Osteoblast (primary cell): ENCODE results near the gene RAB7A. TPM values are rescaled to one million over a fixed set of nuclear protein-coding genes. Genes with fewer than 3 reads are reported as not detected.

ENCODE experiments used
- DNase-seq: peaks from one replicate; pipeline ENCODE4 v3.0.0; 2011; ENCODE audit warnings: low spot score, mixed read lengths; ENCODE audit not compliant: insufficient read length; ENCODE audit errors: missing footprints
- H2AFZ ChIP-seq: 2 replicates; pipeline ENCODE4 v1.6.0; 2011; ENCODE audit warnings: mild to moderate bottlenecking, low read length
- H3K27ac ChIP-seq: 2 replicates; pipeline ENCODE4 v1.5.1; 2011; ENCODE audit warnings: mild to moderate bottlenecking, low read depth, low read length, moderate library complexity
- H3K27me3 ChIP-seq: 2 replicates; pipeline ENCODE4 v1.6.0; 2012; ENCODE audit warnings: mild to moderate bottlenecking, control low read depth, inconsistent platforms, low read length, moderate library complexity; ENCODE audit not compliant: insufficient read depth
- H3K36me3 ChIP-seq: 2 replicates; pipeline ENCODE4 v1.5.1; 2011; ENCODE audit warnings: mild to moderate bottlenecking, low read length, control low read depth, moderate library complexity; ENCODE audit not compliant: insufficient read depth
- H3K4me1 ChIP-seq: 2 replicates; pipeline ENCODE4 v1.5.1; 2011; ENCODE audit warnings: mild to moderate bottlenecking, low read length, control low read depth, moderate library complexity; ENCODE audit not compliant: insufficient read depth
- H3K4me2 ChIP-seq: 2 replicates; pipeline ENCODE4 v1.6.0; 2011; ENCODE audit warnings: mild to moderate bottlenecking, low read length; ENCODE audit not compliant: insufficient read depth
- H3K4me3 ChIP-seq: fragments of 200-600 bp; sonication (generic); 3 replicates; pipeline ENCODE4 v1.5.1; 2012; ENCODE audit warnings: mild to moderate bottlenecking, low read length, inconsistent platforms; ENCODE audit not compliant: insufficient read depth
- H3K79me2 ChIP-seq: 2 replicates; pipeline ENCODE4 v1.6.0; 2012; ENCODE audit warnings: mild to moderate bottlenecking, low read length, control low read depth, inconsistent platforms; ENCODE audit not compliant: insufficient read depth
- H3K9me3 ChIP-seq: 2 replicates; pipeline ENCODE4 v1.5.1; 2011; ENCODE audit warnings: low read depth, low read length, control low read depth
- H4K20me1 ChIP-seq: 2 replicates; pipeline ENCODE4 v1.6.0; 2012; ENCODE audit warnings: mild to moderate bottlenecking, low read length, control low read depth; ENCODE audit not compliant: insufficient read depth
- total RNA-seq: library from RNA; depleted of rRNA; stranded (reverse); fragments of >200 nt; gene quantifications from 2 replicates; pipeline ENCODE4 v1.2.3, GENCODE V29; 2012
- TF ChIP-seq, protein P1 (sequence below): IDR thresholded peaks from 2 replicates; pipeline ENCODE4 v1.5.1; 2011; ENCODE audit warnings: mild to moderate bottlenecking, low read depth, low read length, moderate library complexity; ENCODE audit errors: extremely low read depth

RAB7A gene
- total RNA-seq, 1 donor: 86.1 TPM

DNA sequence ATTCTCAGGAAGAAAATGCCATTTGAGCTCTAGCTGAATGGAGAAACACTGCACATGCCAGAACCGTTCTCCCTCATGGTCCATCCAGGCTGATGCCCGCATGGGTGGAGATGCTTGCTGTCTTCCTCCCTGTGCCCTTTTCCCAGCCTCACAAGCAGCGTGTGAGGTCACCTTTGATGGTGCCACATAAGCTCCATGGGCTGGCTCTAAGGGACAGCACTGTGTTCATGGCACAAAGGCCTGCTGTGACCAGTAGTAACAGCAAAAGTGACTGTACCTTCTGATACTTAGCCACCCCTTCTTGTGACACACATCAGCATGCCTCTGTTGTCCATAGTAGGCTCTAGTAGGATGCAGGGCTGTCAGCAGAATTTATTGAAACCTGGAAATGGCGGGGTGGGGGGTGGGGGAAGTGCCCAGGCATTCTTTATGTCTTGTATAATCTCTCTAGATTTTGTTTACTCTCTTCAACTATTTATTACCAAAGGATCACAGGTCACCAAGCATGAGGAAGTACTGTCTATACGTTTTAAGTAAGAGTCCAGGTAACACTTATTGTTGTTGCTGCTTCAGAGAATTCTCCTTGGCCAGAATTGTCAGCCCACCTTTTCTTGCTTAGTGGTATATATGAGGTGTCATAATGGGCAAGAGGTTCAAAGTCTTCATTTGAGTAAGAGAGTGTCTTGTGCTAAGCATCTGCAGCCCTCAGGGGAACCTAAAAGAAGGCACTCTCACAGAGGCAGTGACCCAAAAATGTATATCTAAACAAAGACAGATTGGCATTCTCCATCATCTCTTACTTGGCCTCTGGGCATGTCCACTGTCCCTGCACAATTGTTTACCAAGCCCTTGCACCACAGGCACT lies 56.5 kb downstream of the RAB7A start:
- H3K79me2 ChIP-seq: peaks cover 100% of the 10 kb centered on the region
- H3K36me3 ChIP-seq: no peaks in the 10 kb centered on the region
- peaks cover 87% of the 10 kb centered on the region for H4K20me1 ChIP-seq
- H3K4me3 ChIP-seq: no peak overlapping the region
- no peak for DNase-seq
- H3K27me3 ChIP-seq: no peaks in the 10 kb centered on the region
- no peak overlapping the region for H3K27ac ChIP-seq
- no peak overlapping the region for H2AFZ ChIP-seq
- H3K9me3 ChIP-seq: no peaks in the 10 kb centered on the region
- TF ChIP-seq, protein P1, sequence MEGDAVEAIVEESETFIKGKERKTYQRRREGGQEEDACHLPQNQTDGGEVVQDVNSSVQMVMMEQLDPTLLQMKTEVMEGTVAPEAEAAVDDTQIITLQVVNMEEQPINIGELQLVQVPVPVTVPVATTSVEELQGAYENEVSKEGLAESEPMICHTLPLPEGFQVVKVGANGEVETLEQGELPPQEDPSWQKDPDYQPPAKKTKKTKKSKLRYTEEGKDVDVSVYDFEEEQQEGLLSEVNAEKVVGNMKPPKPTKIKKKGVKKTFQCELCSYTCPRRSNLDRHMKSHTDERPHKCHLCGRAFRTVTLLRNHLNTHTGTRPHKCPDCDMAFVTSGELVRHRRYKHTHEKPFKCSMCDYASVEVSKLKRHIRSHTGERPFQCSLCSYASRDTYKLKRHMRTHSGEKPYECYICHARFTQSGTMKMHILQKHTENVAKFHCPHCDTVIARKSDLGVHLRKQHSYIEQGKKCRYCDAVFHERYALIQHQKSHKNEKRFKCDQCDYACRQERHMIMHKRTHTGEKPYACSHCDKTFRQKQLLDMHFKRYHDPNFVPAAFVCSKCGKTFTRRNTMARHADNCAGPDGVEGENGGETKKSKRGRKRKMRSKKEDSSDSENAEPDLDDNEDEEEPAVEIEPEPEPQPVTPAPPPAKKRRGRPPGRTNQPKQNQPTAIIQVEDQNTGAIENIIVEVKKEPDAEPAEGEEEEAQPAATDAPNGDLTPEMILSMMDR: no peak
- H3K4me1 ChIP-seq: peaks cover 22% of the 10 kb centered on the region
- H3K4me2 ChIP-seq: no peak overlapping the region

DNA sequence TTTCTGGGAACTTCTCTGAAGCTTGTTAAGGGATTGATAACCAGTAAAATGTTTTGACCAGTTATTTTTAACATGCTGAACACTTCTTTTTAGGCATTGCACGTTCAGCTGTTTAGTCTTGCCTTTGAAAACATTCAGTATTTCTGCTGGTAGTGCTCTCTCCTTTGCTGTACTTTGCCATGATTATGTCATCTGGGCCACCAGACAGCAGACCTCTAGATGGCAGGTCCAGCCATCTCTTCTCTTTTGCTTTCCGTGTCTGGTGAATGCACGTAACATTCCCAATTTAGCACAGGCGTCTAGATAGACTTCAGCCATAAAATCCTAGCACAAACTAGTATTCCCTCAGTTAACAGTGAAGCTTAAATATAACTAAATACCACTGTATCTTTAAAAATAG lies 57.8 kb downstream of the RAB7A start:
- DNase-seq: no peak
- Histone ChIP-seq H3K9me3 (no peaks in the 10 kb centered on the region), H3K79me2 (peaks cover 100% of the 10 kb centered on the region), H2AFZ (no peak overlapping the region), H3K4me2 (no peak overlapping the region), H3K36me3 (no peaks in the 10 kb centered on the region), H3K27ac (no peak overlapping the region), H3K4me3 (no peak overlapping the region), H3K4me1 (peaks cover 30% of the 10 kb centered on the region), H4K20me1 (peaks cover 91% of the 10 kb centered on the region), H3K27me3 (no peaks in the 10 kb centered on the region)
- TF ChIP-seq, protein P1: no peak

DNA sequence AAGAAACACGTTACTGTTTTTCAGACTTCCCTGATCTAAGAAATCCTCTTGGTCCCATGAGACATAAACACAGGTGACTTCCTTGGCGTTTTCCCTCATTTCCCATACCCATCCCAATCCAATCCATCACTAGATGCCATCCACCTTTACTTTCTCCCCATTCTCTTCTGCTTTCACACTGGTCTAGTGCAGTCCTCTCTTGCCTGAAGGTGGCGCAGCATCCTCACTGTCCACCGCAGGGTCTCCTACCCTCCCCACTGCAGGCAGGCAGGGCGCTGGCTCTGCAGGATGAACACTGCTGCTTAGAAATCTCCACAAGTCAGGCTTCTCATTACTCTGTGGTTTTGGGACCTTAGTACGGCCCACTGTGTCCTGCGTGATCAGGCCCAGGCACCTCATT lies 58.2 kb downstream of the RAB7A start:
- Histone ChIP-seq H3K4me1 (peaks cover 30% of the 10 kb centered on the region), H3K36me3 (no peaks in the 10 kb centered on the region), H3K27me3 (no peaks in the 10 kb centered on the region), H3K27ac (no peak overlapping the region), H3K4me2 (no peak overlapping the region), H3K79me2 (peaks cover 100% of the 10 kb centered on the region), H3K4me3 (no peak overlapping the region), H2AFZ (no peak overlapping the region), H3K9me3 (no peaks in the 10 kb centered on the region), H4K20me1 (peaks cover 92% of the 10 kb centered on the region)
- DNase-seq: no peak
- TF ChIP-seq, protein P1: peak; percentile 55

DNA sequence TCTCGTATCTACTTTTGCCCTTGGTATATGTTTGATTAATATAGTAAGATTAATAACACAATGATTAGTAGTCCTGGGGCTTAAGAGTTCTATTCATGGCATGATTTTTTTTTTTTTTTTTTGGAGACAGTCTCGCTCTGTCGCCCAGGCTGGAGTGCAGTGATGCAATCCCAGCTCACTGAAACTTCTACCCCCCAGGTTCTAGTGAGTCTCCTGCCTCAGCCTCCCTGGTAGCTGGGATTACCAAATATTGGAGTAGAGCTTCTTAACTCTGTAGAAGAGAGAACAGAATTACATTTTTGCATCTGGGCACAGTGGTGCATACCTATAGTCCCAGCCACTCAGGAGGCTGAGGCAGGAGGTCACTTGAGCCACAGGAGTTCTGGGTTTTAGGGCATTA lies 58.9 kb downstream of the RAB7A start:
- no peak for DNase-seq

More for the DNA sequence above, 58.9 kb downstream of the RAB7A start:
- no peak overlapping the region for H3K4me3 ChIP-seq
- peaks cover 86% of the 10 kb centered on the region for H4K20me1 ChIP-seq
- TF ChIP-seq, protein P1: no peak
- H3K79me2 ChIP-seq: peaks cover 100% of the 10 kb centered on the region
- no peaks in the 10 kb centered on the region for H3K36me3 ChIP-seq
- H3K27ac ChIP-seq: no peak overlapping the region
- no peak overlapping the region for H3K4me2 ChIP-seq
- H3K4me1 ChIP-seq: peaks cover 33% of the 10 kb centered on the region
- no peaks in the 10 kb centered on the region for H3K9me3 ChIP-seq
- H2AFZ ChIP-seq: no peak overlapping the region
- no peaks in the 10 kb centered on the region for H3K27me3 ChIP-seq
